SK-N-SH (cell line): ENCODE data around the gene NIBAN1. TPM values are rescaled to one million over a fixed set of nuclear protein-coding genes. Genes with fewer than 3 reads are reported as not detected.
A peak's percentile ranks its signal among the peaks of the same experiment; 100 is the strongest.

Experiments
- CTCF ChIA-PET: fragments of 300-600, 350-600 bp; formaldehyde crosslinking; extraction: SDS; loops from one replicate; lab custom pipeline; 2021; lab: Yijun Ruan, JAX
- POLR2A ChIA-PET: fragments of 350-600 bp; sonication (Branson Sonifier 250); formaldehyde crosslinking; extraction: SDS; loops from one replicate; lab custom pipeline; 2020; ENCODE audit warnings: antibody characterized with exemption, inconsistent platforms; lab: Yijun Ruan, JAX
- DNase-seq: peaks from one replicate; pipeline ENCODE4 v3.0.0; 2012
- H2AFZ ChIP-seq: fragments of 200-600 bp; sonication (generic); 2 replicates; pipeline ENCODE4 v1.8.1; 2016; ENCODE audit warnings: antibody characterized with exemption, mild to moderate bottlenecking, low read depth
- H3F3A ChIP-seq: fragments of 200-600 bp; sonication (generic); replicated peaks from 2 replicates; pipeline ENCODE3; 2016; ENCODE audit warnings: antibody characterized with exemption, mild to moderate bottlenecking; ENCODE audit not compliant: insufficient read depth
- H3K27ac ChIP-seq, 2 experiments: fragments of 200-500 bp in 1 of 2; fragments of 200-600 bp in 1 of 2; sonication (Bioruptor generic) in 1 of 2; sonication (generic), shearing (Covaris generic) in 1 of 2; 2 replicates each; pipeline versions ENCODE4 v1.5.1 to v1.6.1; 2014 to 2016; ENCODE audit warnings: low read depth in 2 of 2, inconsistent platforms in 1 of 2, low read length in 1 of 2, mild to moderate bottlenecking in 1 of 2, mixed read lengths in 1 of 2
- H3K27me3 ChIP-seq: fragments of 200-600 bp; sonication (generic), shearing (Covaris generic); 2 replicates; pipeline ENCODE4 v1.6.1; 2016; ENCODE audit warnings: mixed run types; ENCODE audit not compliant: insufficient read depth
- H3K36me3 ChIP-seq, 2 experiments: fragments of 200-500 bp in 1 of 2; fragments of 200-600 bp in 1 of 2; sonication (Bioruptor generic) in 1 of 2; sonication (generic) in 1 of 2; replicated peaks in 1 of 2; 2 replicates each; pipeline versions ENCODE3 to v1.5.1; 2014 to 2016; ENCODE audit warnings: low read length in 1 of 2, mild to moderate bottlenecking in 1 of 2; ENCODE audit not compliant: insufficient read depth in 2 of 2, control insufficient read depth in 1 of 2
- H3K4me1 ChIP-seq, 2 experiments: fragments of 200-500 bp in 1 of 2; fragments of 200-600 bp in 1 of 2; sonication (Bioruptor generic) in 1 of 2; sonication (generic), shearing (Covaris generic) in 1 of 2; 2 replicates each; pipeline versions ENCODE4 v1.5.1 to v1.6.1; 2014 to 2016; ENCODE audit warnings: low read depth in 1 of 2, low read length in 1 of 2, mixed run types in 1 of 2; ENCODE audit not compliant: insufficient read depth in 2 of 2, control insufficient read depth in 1 of 2
- H3K4me2 ChIP-seq: fragments of 200-600 bp; sonication (generic), shearing (Covaris generic); 2 replicates; pipeline ENCODE4 v1.6.1; 2017; ENCODE audit warnings: mixed run types
- H3K4me3 ChIP-seq, 2 experiments: fragments of 200-500 bp in 1 of 2; fragments of 200-600 bp in 1 of 2; sonication (Bioruptor generic) in 1 of 2; sonication (generic), shearing (Covaris generic) in 1 of 2; 2 replicates each; pipeline versions ENCODE4 v1.5.1 to v1.8.1; 2014 to 2016; ENCODE audit warnings: low read depth in 2 of 2, inconsistent platforms in 1 of 2, low read length in 1 of 2, mild to moderate bottlenecking in 1 of 2, mixed read lengths in 1 of 2, moderate library complexity in 1 of 2
- H3K79me2 ChIP-seq: fragments of 200-600 bp; sonication (generic); 2 replicates; pipeline ENCODE4 v1.8.1; 2017; ENCODE audit warnings: mild to moderate bottlenecking; ENCODE audit not compliant: insufficient read depth
- H3K9ac ChIP-seq: fragments of 200-600 bp; sonication (generic); 2 replicates; pipeline ENCODE4 v1.6.1; 2017; ENCODE audit warnings: mixed run types
- H3K9me2 ChIP-seq: fragments of 200-600 bp; sonication (generic); 2 replicates; pipeline ENCODE4 v1.6.1; 2017; ENCODE audit warnings: mixed run types
- H3K9me3 ChIP-seq: fragments of 200-600 bp; sonication (generic); 2 replicates; pipeline ENCODE4 v1.6.1; 2017; ENCODE audit warnings: mixed run types, mild to moderate bottlenecking, moderate library complexity
- H4K20me1 ChIP-seq: fragments of 200-600 bp; sonication (generic); 2 replicates; pipeline ENCODE4 v1.6.1; 2017; ENCODE audit warnings: mild to moderate bottlenecking, mixed run types; ENCODE audit not compliant: insufficient read depth
- CTCF ChIP-seq: fragments of 200-600 bp; sonication (generic); IDR thresholded peaks from 2 replicates; pipeline ENCODE4 v1.6.1; 2017; ENCODE audit warnings: antibody characterized with exemption, mild to moderate bottlenecking, moderate library complexity
- ELF1 ChIP-seq: IDR thresholded peaks from 2 replicates; pipeline ENCODE4 v1.4.0; 2012
- EZH2phosphoT487 ChIP-seq: fragments of 200-600 bp; sonication (generic); IDR thresholded peaks from 2 replicates; pipeline ENCODE4 v1.6.1; 2017; ENCODE audit warnings: low read depth, mixed run types, mild to moderate bottlenecking, antibody characterized with exemption, moderate library complexity, borderline replicate concordance
- FOXM1 ChIP-seq: IDR thresholded peaks from 2 replicates; pipeline ENCODE4 v1.4.0; 2012; ENCODE audit warnings: low read depth, mild to moderate bottlenecking
- GABPA ChIP-seq: IDR thresholded peaks from 2 replicates; pipeline ENCODE4 v1.4.0; 2012; ENCODE audit warnings: low read depth, mild to moderate bottlenecking
- GATA2 ChIP-seq: sonication (generic); formaldehyde crosslinking; IDR thresholded peaks from 2 replicates; pipeline ENCODE4 v1.5.0; 2020; ENCODE audit warnings: mild to moderate bottlenecking, missing genetic modification reagents
- JUND ChIP-seq: IDR thresholded peaks from 2 replicates; pipeline ENCODE4 v1.4.0; 2012
- MXI1 ChIP-seq: IDR thresholded peaks from 2 replicates; pipeline ENCODE4 v1.6.1; 2012; ENCODE audit warnings: mild to moderate bottlenecking, low read depth, low read length, improper control_type of control experiment
- NFIC ChIP-seq: IDR thresholded peaks from 2 replicates; pipeline ENCODE4 v1.4.0; 2012; ENCODE audit warnings: borderline replicate concordance
- RAD21 ChIP-seq: IDR thresholded peaks from 2 replicates; pipeline ENCODE4 v1.6.1; 2012; ENCODE audit warnings: mild to moderate bottlenecking, low read length
- RCOR1 ChIP-seq: fragments of 150-350 bp; IDR thresholded peaks from 2 replicates; pipeline ENCODE4 v1.6.1; 2017; ENCODE audit warnings: antibody characterized with exemption, low read length
- RXRA ChIP-seq: IDR thresholded peaks from 2 replicates; pipeline ENCODE4 v1.4.0; 2012; ENCODE audit warnings: low read depth, mild to moderate bottlenecking, borderline replicate concordance
- TCF12 ChIP-seq: IDR thresholded peaks from 2 replicates; pipeline ENCODE4 v1.4.0; 2012
- TEAD4 ChIP-seq: IDR thresholded peaks from 2 replicates; pipeline ENCODE4 v1.4.0; 2012; ENCODE audit warnings: mild to moderate bottlenecking, borderline replicate concordance; ENCODE audit not compliant: insufficient read depth
- USF1 ChIP-seq: IDR thresholded peaks from 2 replicates; pipeline ENCODE4 v1.4.0; 2012; ENCODE audit warnings: low read depth, borderline replicate concordance
- WGBS: methylation state at CpG from one replicate; pipeline ENCODE4 v1.1.6; 2017; ENCODE audit warnings: low lambda C conversion rate; 5-methylcytosine and 5-hydroxymethylcytosine counted together
- polyA plus RNA-seq, 3 experiments: library from polyadenylated mRNA; depleted of rRNA; stranded (reverse); fragments of >200 nt; gene quantifications; 2 replicates each; pipeline ENCODE4 v1.2.3, GENCODE V29; 2012
- TF ChIP-seq, protein P1 (sequence below): IDR thresholded peaks from 2 replicates; pipeline ENCODE4; 2012
- TF ChIP-seq, protein P2 (sequence below): fragments of 150-350 bp; IDR thresholded peaks from 2 replicates; pipeline ENCODE4 v1.6.1; 2016; ENCODE audit warnings: mild to moderate bottlenecking, low read depth, low read length
- TF ChIP-seq, protein P3 (sequence below): IDR thresholded peaks from 2 replicates; pipeline ENCODE4 v1.4.0; 2012; ENCODE audit warnings: low read depth, borderline replicate concordance

The NIBAN1 gene
- polyA plus RNA-seq, 1 of the 3 experiments (the other 2 are of a cell fraction) = 23.9 TPM

DNA sequence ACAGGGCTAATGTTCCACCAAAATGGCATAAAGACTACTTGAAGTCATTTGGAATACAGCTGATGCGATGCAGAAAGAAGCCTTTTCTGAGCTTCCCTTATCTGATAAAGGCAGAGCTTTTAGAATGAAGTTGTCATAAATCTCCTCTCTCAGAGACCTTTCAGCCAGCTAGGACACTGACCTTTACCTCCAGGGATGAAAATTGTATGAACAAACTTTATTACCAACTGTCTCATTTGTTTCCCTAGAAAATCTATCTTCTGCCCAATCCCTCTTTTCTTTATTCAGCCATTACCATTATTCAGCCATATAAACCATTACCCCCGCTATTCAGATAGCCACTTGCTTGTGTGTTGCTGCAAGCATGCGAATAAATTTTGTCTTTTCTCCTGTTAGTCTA is 41.3 kb upstream of the NIBAN1 start:
- Histone ChIP-seq H3K9me2 (no peaks in the 10 kb centered on the region), H3K27ac (no peak overlapping the region), H3K9me3 (no peaks in the 10 kb centered on the region), H2AFZ (no peak overlapping the region), H3K4me2 (no peak overlapping the region), H4K20me1 (no peaks in the 10 kb centered on the region), H3K9ac (no peak overlapping the region), H3K4me3 (no peak overlapping the region), H3K36me3 (no peaks in the 10 kb centered on the region), H3K4me1 (peaks cover 0 to 11% of the 10 kb centered on the region in 2 experiments; a peak in 1 of 4 replicates), H3F3A (peaks cover 3% of the 10 kb centered on the region), H3K79me2 (no peaks in the 10 kb centered on the region), H3K27me3 (no peaks in the 10 kb centered on the region)
- WGBS = 97% methylated on average over 3 of the region's 3 CpGs
- POLR2A ChIA-PET = no interaction called here
- CTCF ChIA-PET = interaction anchor here (0.5 kb wide), 1 partner anchor 9 kb away, joined by 4 read pairs; no protein-coding TSS in a partner anchor
- no peak for DNase-seq
- TF ChIP-seq CTCF = no peak
- TF ChIP-seq, protein P1, sequence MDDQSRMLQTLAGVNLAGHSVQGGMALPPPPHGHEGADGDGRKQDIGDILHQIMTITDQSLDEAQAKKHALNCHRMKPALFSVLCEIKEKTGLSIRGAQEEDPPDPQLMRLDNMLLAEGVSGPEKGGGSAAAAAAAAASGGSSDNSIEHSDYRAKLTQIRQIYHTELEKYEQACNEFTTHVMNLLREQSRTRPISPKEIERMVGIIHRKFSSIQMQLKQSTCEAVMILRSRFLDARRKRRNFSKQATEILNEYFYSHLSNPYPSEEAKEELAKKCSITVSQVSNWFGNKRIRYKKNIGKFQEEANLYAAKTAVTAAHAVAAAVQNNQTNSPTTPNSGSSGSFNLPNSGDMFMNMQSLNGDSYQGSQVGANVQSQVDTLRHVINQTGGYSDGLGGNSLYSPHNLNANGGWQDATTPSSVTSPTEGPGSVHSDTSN = peak; percentile 57
- TF ChIP-seq FOXM1 = no peak
- 0 out of 2 replicates have a peak, but pooled peaks have one; percentile 7 for TF ChIP-seq JUND
- TF ChIP-seq ELF1 = no peak
- TF ChIP-seq GABPA = no peak
- TF ChIP-seq TCF12 = no peak
- no peak for TF ChIP-seq MXI1
- no peak for TF ChIP-seq RXRA
- TF ChIP-seq GATA2 (CRISPR knock-in tag) = no peak
- no peak for TF ChIP-seq NFIC
- no peak for TF ChIP-seq TEAD4

DNA sequence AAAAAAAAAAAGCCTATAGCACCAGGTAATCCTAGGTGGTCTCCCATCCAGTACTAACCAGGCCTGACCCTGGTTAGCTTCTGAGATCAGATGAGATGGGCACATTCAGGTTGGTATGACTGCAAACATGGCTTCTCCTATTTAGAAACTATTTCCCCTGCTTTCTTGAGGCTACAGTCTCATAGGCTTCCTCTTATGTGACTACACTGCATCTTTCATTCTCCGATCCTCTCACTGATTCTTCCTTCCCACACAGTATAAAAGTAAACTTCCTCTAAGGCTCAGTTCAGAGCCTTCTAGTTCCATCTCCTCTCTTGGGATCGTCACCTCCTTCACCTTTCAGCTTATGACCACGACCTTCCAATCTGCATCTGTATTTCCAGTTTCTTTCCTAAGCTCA is 40.6 kb upstream of the NIBAN1 start:
- Histone ChIP-seq H3K4me1 (peaks cover 0 to 11% of the 10 kb centered on the region in 2 experiments; a peak in 1 of 4 replicates), H3K79me2 (no peaks in the 10 kb centered on the region), H4K20me1 (no peaks in the 10 kb centered on the region), H3K9me3 (no peaks in the 10 kb centered on the region), H3K27me3 (no peaks in the 10 kb centered on the region), H3F3A (peaks cover 3% of the 10 kb centered on the region), H3K4me3 (no peak overlapping the region), H3K27ac (no peak overlapping the region), H3K4me2 (no peak overlapping the region), H3K9me2 (no peaks in the 10 kb centered on the region), H3K36me3 (no peaks in the 10 kb centered on the region), H2AFZ (no peak overlapping the region), H3K9ac (no peak overlapping the region)
- TF ChIP-seq EZH2phosphoT487 (no peak), RXRA (no peak), RAD21 (no peak), USF1 (no peak), JUND (no peak), RCOR1 (no peak), CTCF (no peak)
- TF ChIP-seq, protein P2, sequence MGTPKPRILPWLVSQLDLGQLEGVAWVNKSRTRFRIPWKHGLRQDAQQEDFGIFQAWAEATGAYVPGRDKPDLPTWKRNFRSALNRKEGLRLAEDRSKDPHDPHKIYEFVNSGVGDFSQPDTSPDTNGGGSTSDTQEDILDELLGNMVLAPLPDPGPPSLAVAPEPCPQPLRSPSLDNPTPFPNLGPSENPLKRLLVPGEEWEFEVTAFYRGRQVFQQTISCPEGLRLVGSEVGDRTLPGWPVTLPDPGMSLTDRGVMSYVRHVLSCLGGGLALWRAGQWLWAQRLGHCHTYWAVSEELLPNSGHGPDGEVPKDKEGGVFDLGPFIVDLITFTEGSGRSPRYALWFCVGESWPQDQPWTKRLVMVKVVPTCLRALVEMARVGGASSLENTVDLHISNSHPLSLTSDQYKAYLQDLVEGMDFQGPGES = no peak
- TF ChIP-seq, protein P3, sequence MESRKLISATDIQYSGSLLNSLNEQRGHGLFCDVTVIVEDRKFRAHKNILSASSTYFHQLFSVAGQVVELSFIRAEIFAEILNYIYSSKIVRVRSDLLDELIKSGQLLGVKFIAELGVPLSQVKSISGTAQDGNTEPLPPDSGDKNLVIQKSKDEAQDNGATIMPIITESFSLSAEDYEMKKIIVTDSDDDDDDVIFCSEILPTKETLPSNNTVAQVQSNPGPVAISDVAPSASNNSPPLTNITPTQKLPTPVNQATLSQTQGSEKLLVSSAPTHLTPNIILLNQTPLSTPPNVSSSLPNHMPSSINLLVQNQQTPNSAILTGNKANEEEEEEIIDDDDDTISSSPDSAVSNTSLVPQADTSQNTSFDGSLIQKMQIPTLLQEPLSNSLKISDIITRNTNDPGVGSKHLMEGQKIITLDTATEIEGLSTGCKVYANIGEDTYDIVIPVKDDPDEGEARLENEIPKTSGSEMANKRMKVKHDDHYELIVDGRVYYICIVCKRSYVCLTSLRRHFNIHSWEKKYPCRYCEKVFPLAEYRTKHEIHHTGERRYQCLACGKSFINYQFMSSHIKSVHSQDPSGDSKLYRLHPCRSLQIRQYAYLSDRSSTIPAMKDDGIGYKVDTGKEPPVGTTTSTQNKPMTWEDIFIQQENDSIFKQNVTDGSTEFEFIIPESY = no peak
- DNase-seq = no peak
- CTCF ChIA-PET = interaction anchor here (0.5 kb wide), 1 partner anchor 10 kb away, joined by 4 read pairs; no protein-coding TSS in a partner anchor
- WGBS = 88% methylated on average over 3 of the region's 3 CpGs
- POLR2A ChIA-PET = no interaction called here
